ENCODE measurements around the gene POLR1D.

The POLR1D gene

DNA sequence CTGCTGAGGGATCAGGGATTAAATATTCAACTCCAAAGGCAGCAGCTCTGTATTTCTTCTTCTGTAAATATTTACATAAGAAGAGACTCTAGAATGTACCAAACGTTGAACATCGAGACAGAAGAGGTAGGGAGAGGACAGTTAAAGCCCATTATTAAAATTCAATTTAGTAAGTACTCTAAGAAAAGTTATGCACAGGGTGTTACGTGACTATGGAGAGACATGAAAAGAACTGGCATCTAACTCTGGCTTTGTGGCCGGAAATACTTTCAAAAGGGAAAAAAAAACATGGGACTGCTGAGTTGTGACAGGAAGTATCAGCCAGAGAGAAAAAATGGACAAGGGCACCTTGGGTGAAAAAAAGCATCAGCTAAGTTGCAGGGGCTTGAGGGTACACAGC lies 38.0 kb upstream of the POLR1D start:
- Mint-ChIP-seq H3K4me1 (no peaks in the 10 kb centered on the region), H3K4me3 (no peak overlapping the region), H3K27ac (no peak overlapping the region), H3K36me3 (ENCODE audit: low read depth) (peaks cover 3% of the 10 kb centered on the region), H3K9me3 (peaks cover 4% of the 10 kb centered on the region), H3K27me3 (ENCODE audit: low read depth) (no peaks in the 10 kb centered on the region)
- TF ChIP-seq, protein P1, sequence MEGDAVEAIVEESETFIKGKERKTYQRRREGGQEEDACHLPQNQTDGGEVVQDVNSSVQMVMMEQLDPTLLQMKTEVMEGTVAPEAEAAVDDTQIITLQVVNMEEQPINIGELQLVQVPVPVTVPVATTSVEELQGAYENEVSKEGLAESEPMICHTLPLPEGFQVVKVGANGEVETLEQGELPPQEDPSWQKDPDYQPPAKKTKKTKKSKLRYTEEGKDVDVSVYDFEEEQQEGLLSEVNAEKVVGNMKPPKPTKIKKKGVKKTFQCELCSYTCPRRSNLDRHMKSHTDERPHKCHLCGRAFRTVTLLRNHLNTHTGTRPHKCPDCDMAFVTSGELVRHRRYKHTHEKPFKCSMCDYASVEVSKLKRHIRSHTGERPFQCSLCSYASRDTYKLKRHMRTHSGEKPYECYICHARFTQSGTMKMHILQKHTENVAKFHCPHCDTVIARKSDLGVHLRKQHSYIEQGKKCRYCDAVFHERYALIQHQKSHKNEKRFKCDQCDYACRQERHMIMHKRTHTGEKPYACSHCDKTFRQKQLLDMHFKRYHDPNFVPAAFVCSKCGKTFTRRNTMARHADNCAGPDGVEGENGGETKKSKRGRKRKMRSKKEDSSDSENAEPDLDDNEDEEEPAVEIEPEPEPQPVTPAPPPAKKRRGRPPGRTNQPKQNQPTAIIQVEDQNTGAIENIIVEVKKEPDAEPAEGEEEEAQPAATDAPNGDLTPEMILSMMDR (IDR thresholded peaks at IDR 0.05; ENCODE audit: unreplicated experiment in 3 of 3), result no peak

DNA sequence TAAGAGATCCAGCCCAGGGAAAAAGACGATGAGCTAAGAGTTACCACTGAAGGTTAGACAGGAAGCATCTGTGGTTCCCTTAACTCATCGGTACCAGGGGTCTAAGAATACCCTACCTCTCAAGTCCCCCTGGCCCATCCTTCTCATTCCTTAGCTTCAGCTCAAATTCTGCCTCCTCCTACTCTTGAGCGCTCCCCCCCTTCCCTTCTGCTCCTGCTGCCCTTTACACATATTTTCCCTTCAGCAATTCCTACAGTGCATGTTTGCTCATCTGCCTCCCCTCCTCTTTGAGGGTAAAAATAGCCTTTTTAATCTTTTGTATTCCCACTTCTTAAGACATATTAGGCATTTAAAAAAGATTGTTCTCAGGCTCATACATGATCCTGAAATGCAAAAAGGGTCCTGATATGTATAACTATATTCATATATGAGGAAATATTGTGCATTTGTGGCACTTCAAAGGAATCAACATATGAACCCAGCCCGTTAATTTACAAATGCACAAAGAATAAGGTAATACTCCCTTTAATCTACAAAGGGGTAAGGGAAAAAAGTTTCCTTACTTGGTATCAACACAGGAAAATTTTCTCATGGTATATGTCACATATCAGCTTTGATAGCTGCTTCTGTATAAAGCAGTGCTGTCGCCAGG lies 34.5 kb upstream of the POLR1D start:
- Mint-ChIP-seq H3K4me1 (no peaks in the 10 kb centered on the region), H3K4me3 (no peak overlapping the region), H3K27me3 (ENCODE audit: low read depth) (no peaks in the 10 kb centered on the region), H3K36me3 (ENCODE audit: low read depth) (no peaks in the 10 kb centered on the region), H3K9me3 (peaks cover 4% of the 10 kb centered on the region), H3K27ac (no peak overlapping the region)
- TF ChIP-seq, protein P1 (IDR thresholded peaks at IDR 0.05; ENCODE audit: unreplicated experiment in 3 of 3), result no peak

DNA sequence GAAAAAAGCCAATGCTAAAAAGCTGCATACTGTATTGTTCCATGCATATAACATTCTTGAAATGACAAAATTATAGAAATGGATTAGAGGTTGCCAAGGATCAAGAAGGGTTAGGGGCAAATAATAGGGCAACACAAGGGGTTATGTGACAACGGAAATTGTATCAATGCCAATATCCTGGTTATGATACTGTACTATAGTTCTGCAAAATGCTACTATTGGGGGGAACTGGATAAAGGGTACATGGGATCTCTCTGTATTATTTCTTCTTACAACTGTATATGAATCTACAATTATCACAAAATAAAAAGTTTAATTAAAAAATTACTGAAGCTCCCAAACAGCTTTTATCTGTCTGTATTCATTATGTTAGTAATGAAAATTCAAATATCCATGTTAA lies 33.3 kb upstream of the POLR1D start:
- H3K4me3 Mint-ChIP-seq, result no peak overlapping the region
- peaks cover 4% of the 10 kb centered on the region for H3K9me3 Mint-ChIP-seq
- H3K36me3 Mint-ChIP-seq (ENCODE audit: low read depth), result no peaks in the 10 kb centered on the region
- TF ChIP-seq, protein P1 (IDR thresholded peaks at IDR 0.05; ENCODE audit: unreplicated experiment in 3 of 3), result no peak
- H3K4me1 Mint-ChIP-seq, result no peaks in the 10 kb centered on the region
- H3K27me3 Mint-ChIP-seq (ENCODE audit: low read depth), result no peaks in the 10 kb centered on the region
- no peak overlapping the region for H3K27ac Mint-ChIP-seq

DNA sequence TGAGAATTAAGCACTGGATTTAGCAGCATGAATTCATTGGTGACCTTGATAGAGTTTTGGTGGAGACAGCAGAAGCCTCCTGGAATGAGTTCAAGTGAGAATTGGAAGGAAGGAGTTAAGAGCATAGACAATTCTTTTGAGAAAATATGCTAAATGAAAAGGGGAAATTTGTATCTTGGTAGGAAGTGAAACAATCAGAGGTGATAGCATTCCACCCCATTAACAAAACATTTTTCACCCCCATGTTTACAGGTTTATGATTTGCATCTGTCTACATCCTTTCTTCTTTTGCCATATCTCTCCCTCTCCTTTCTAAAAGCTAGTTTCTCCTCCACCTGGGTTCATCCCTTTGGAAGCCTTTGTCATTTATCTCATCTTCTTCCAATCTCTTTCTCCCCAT lies 28.8 kb upstream of the POLR1D start:
- H3K36me3 Mint-ChIP-seq (ENCODE audit: low read depth), result no peaks in the 10 kb centered on the region
- no peaks in the 10 kb centered on the region for H3K4me1 Mint-ChIP-seq
- peaks cover 4% of the 10 kb centered on the region for H3K9me3 Mint-ChIP-seq
- no peak overlapping the region for H3K4me3 Mint-ChIP-seq
- TF ChIP-seq, protein P1 (IDR thresholded peaks at IDR 0.05; ENCODE audit: unreplicated experiment in 3 of 3), result no peak
- no peaks in the 10 kb centered on the region for H3K27me3 Mint-ChIP-seq (ENCODE audit: low read depth)
- no peak overlapping the region for H3K27ac Mint-ChIP-seq

DNA sequence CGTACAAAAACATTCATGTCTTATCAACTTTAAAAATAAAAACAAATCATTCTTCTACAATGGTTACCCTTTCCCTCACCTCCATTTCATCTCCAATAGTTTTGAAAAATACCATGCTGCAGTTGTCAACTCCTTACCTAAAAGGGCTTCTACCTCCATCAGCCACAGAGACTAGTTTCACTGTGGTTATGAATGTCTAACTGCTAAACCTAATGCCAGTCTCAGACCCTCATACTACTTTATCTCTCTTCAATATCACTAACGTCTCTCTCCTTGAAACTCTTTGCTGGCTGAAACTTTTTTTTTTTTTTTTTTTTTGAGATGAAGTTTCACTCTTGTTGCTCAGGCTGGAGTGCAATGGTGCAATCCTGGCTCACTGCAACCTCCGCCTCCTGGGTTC lies 28.4 kb upstream of the POLR1D start:
- Mint-ChIP-seq H3K9me3 (peaks cover 2% of the 10 kb centered on the region), H3K27me3 (ENCODE audit: low read depth) (no peaks in the 10 kb centered on the region)

More for the DNA sequence above, 28.4 kb upstream of the POLR1D start:
- H3K4me1 Mint-ChIP-seq, result no peaks in the 10 kb centered on the region
- no peak overlapping the region for H3K4me3 Mint-ChIP-seq
- H3K27ac Mint-ChIP-seq, result no peak overlapping the region
- H3K36me3 Mint-ChIP-seq (ENCODE audit: low read depth), result no peaks in the 10 kb centered on the region
- TF ChIP-seq, protein P1 (IDR thresholded peaks at IDR 0.05; ENCODE audit: unreplicated experiment in 3 of 3), result no peak
